Mucosa of descending colon (tissue), 3 donors: ENCODE data around the gene POLK. TPM values are rescaled to one million over a fixed set of nuclear protein-coding genes. Genes with fewer than 3 reads are reported as not detected.
"Not testable (repeated sequence)": the region's sequence is repeated elsewhere in the genome, so short reads cannot be mapped to it uniquely, and the experiment has no call there.

Experiments used
- ATAC-seq: fragments of 200-7000 bp; cut with Tn5 transposase; one replicate; pipeline ENCODE4 v1.9.1; 2020; ENCODE audit warnings: mild to moderate bottlenecking, moderate library complexity
- DNase-seq, 3 donors: peaks; one replicate each; pipeline ENCODE4 v3.0.0-alpha.2; 2020
- H3K36me3 ChIP-seq: fragments of 200-600 bp; one replicate; pipeline ENCODE4 v1.8.0; 2021; ENCODE audit warnings: low read depth, mild to moderate bottlenecking
- H3K4me1 ChIP-seq: fragments of 200-600 bp; one replicate; pipeline ENCODE4 v1.8.0; 2021; ENCODE audit warnings: low read depth, mild to moderate bottlenecking
- H3K4me3 ChIP-seq: fragments of 200-600 bp; one replicate; pipeline ENCODE4 v1.8.0; 2021; ENCODE audit warnings: mild to moderate bottlenecking
- H3K9me3 ChIP-seq: fragments of 200-600 bp; one replicate; pipeline ENCODE4 v1.8.0; 2021; ENCODE audit warnings: mild to moderate bottlenecking
- CTCF ChIP-seq: fragments of 200-600 bp; IDR thresholded peaks from one replicate; pipeline ENCODE4 v1.8.0; 2022; ENCODE audit warnings: antibody characterized with exemption, mild to moderate bottlenecking
- intact Hi-C, 2 donors: fragments of 100-400 bp; cut with DNase I in 1 of 2; cut with micrococcal nuclease in 1 of 2; formaldehyde crosslinking; loops; one replicate each; pipeline versions ENCODE4 v1.11.0 to v1.11.1; 2022; cut with DNase I, micrococcal nuclease
- total RNA-seq, 3 donors: library from RNA; stranded (reverse); fragmentation: NEBNext Ultra II Directional in 2 of 3; extraction: Animal tissue kit (Norgen Biotek cat#: 25700) in 2 of 3; gene quantifications; one replicate each; pipeline versions ENCODE4 v1.2.1 to v1.2.4, GENCODE V29; 2021 to 2023
- donor health status: DM: no; HTN: no; CAD: no; lungs with moderate emphysema.
- donor health status: DM: no; HTN: no; CAD: no.
- donor health status: DM: no; HTN: yes; CAD: no.

Gene POLK
- total RNA-seq, 3 donors from 2014 or later: 15.3 to 32.5 (median 17.6) TPM

GRCh38 chr5:75566710-75567309 lies 55.1 kb downstream of the POLK start:
- peak; percentile 85 for ATAC-seq
- intact Hi-C loops: no loop called here
- Histone ChIP-seq H3K4me3 (no peak overlapping the region), H3K4me1 (no peaks in the 10 kb centered on the region), H3K36me3 (no peaks in the 10 kb centered on the region), H3K9me3 (peaks cover 10% of the 10 kb centered on the region)
- no peak for TF ChIP-seq CTCF
- DNase-seq: no peak

GRCh38 chr5:75567710-75568109 lies 56.0 kb downstream of the POLK start:
- TF ChIP-seq CTCF: no peak
- no peak overlapping the region for H3K4me3 ChIP-seq
- DNase-seq: no peak
- peak; percentile 18 for ATAC-seq
- intact Hi-C loops: no loop called here
- H3K9me3 ChIP-seq: peaks cover 9% of the 10 kb centered on the region
- no peaks in the 10 kb centered on the region for H3K4me1 ChIP-seq
- no peaks in the 10 kb centered on the region for H3K36me3 ChIP-seq

- Histone ChIP-seq H3K4me3 (no peak overlapping the region), H3K36me3 (no peaks in the 10 kb centered on the region), H3K4me1 (no peaks in the 10 kb centered on the region), H3K9me3 (peaks cover 4% of the 10 kb centered on the region)
- ATAC-seq: no peak
- intact Hi-C loops: no loop called here
- no peak for DNase-seq
- no peak for TF ChIP-seq CTCF
Measured at GRCh38 chr5:75568202-75568601, 56.5 kb downstream of the POLK start.

- DNase-seq (no peak), ATAC-seq (no peak)
- TF ChIP-seq CTCF: no peak
- H3K9me3 ChIP-seq: no peaks in the 10 kb centered on the region
- H3K36me3 ChIP-seq: no peaks in the 10 kb centered on the region
- H3K4me1 ChIP-seq: no peaks in the 10 kb centered on the region
- no peak overlapping the region for H3K4me3 ChIP-seq
- intact Hi-C loops: no loop called here
Measured at GRCh38 chr5:75571547-75571946, 59.9 kb downstream of the POLK start.

GRCh38 chr5:75574791-75575190 lies 63.1 kb downstream of the POLK start:
- TF ChIP-seq CTCF: no peak
- no peak for ATAC-seq
- Histone ChIP-seq H3K9me3 (no peaks in the 10 kb centered on the region), H3K36me3 (no peaks in the 10 kb centered on the region), H3K4me3 (no peak overlapping the region), H3K4me1 (no peaks in the 10 kb centered on the region)
- intact Hi-C loops: no loop called here
- no peak for DNase-seq

- DNase-seq, H3K4me3 ChIP-seq, H3K4me1 ChIP-seq, H3K36me3 ChIP-seq, ATAC-seq, intact Hi-C loops, H3K9me3 ChIP-seq: not testable (repeated sequence)
Measured at GRCh38 chr5:75578280-75578679, 66.6 kb downstream of the POLK start.
